AG04450 (cell line): ENCODE measurements around the gene SYNE2. TPM values are rescaled to one million over a fixed set of nuclear protein-coding genes. Genes with fewer than 3 reads are reported as not detected.

Experiments used
- CTCF ChIA-PET: fragments of 300-600, 350-600 bp; formaldehyde crosslinking; extraction: SDS; loops from one replicate; lab custom pipeline; 2022; ENCODE audit warnings: antibody characterized with exemption, inconsistent platforms; lab: Charles Lee
- POLR2A ChIA-PET: fragments of 350-600 bp; formaldehyde crosslinking; extraction: SDS; loops from one replicate; lab custom pipeline; 2021; ENCODE audit warnings: antibody characterized with exemption, inconsistent platforms; lab: Yijun Ruan, JAX
- DNase-seq: peaks from one replicate; pipeline ENCODE4 v3.0.0-alpha.2; 2011; ENCODE audit warnings: low read depth, low spot score
- H3K27ac ChIP-seq: one replicate; pipeline ENCODE4 v1.5.1; 2012; ENCODE audit warnings: low read depth, low read length, control low read depth
- H3K27me3 ChIP-seq: one replicate; pipeline ENCODE4 v1.6.0; 2012; ENCODE audit warnings: low read length; ENCODE audit not compliant: control insufficient read depth, insufficient read depth
- H3K4me3 ChIP-seq: 2 replicates; pipeline ENCODE4 v1.5.1; 2011; ENCODE audit warnings: mild to moderate bottlenecking, low read depth, low read length, control low read depth
- H3K9me3 ChIP-seq: 2 replicates; pipeline ENCODE4 v1.5.1; 2012; ENCODE audit warnings: low read length; ENCODE audit not compliant: control insufficient read depth, insufficient read depth
- polyA plus RNA-seq: library from polyadenylated mRNA; depleted of rRNA; stranded (reverse); fragments of >200 nt; gene quantifications from 2 replicates; pipeline ENCODE4 v1.2.3, GENCODE V29; 2011
- TF ChIP-seq, protein P1 (sequence below): IDR thresholded peaks from 2 replicates; pipeline ENCODE4 v1.5.1; 2011; ENCODE audit warnings: low read depth, low read length, control low read depth, inconsistent platforms

The SYNE2 gene
- polyA plus RNA-seq, 1 experiment, result 6.1 TPM

DNA sequence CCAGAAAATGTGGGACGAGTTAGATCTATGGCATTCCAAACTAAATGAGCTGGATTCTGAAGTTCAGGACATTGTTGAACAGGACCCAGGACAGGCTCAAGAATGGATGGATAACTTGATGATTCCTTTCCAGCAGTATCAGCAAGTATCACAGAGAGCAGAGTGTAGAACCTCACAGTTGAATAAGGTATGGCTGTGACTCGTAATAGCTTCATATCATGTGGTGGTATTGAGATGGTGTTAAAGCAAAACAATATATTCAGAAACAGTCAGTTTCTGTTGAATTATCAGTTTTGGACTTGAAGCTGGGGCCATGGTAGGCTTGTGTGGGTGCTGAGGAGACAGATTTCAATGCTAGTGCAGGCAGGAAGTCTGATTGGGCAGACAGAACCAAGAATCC, 227.6 kb downstream of the SYNE2 start:
- H3K9me3 ChIP-seq, result no peaks in the 10 kb centered on the region
- H3K27me3 ChIP-seq, result no peaks in the 10 kb centered on the region
- H3K27ac ChIP-seq, result no peak overlapping the region
- TF ChIP-seq, protein P1, sequence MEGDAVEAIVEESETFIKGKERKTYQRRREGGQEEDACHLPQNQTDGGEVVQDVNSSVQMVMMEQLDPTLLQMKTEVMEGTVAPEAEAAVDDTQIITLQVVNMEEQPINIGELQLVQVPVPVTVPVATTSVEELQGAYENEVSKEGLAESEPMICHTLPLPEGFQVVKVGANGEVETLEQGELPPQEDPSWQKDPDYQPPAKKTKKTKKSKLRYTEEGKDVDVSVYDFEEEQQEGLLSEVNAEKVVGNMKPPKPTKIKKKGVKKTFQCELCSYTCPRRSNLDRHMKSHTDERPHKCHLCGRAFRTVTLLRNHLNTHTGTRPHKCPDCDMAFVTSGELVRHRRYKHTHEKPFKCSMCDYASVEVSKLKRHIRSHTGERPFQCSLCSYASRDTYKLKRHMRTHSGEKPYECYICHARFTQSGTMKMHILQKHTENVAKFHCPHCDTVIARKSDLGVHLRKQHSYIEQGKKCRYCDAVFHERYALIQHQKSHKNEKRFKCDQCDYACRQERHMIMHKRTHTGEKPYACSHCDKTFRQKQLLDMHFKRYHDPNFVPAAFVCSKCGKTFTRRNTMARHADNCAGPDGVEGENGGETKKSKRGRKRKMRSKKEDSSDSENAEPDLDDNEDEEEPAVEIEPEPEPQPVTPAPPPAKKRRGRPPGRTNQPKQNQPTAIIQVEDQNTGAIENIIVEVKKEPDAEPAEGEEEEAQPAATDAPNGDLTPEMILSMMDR, result no peak
- ChIA-PET CTCF (no interaction called here), POLR2A (no interaction called here)
- no peak for DNase-seq
- no peak overlapping the region for H3K4me3 ChIP-seq

DNA sequence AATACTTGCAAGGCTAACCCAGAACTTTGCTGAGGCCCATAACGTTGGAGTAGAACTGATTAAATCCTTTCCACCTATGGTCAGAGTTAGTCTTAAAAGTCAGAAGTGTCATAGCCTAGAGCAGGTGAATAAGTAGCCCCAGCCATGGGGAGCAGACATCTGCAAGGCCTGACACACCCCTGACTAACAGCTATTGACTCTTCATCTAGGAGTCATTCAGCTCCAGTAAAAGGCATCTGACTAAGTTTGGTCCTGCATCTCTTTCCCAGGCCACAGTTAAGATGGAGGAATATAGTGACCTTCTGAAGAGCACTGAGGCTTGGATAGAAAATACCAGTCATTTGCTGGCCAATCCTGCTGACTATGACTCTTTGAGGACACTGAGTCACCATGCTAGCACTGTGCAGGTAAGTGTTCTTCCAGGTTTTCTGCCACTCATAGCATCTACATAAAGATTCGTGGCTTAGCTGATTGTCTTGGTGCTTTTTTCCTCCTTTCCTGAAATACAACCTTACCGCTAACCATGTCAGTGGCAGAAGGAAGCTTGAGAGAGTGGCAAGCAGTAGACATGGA, 228.5 kb downstream of the SYNE2 start:
- no peak for DNase-seq
- TF ChIP-seq, protein P1, result no peak
- POLR2A ChIA-PET, result no interaction called here
- Histone ChIP-seq H3K4me3 (no peak overlapping the region), H3K27me3 (no peaks in the 10 kb centered on the region), H3K9me3 (no peaks in the 10 kb centered on the region), H3K27ac (no peak overlapping the region)
- CTCF ChIA-PET, result interaction anchor here (0.9 kb wide), 1 partner anchor 222 kb away, joined by 3 read pairs; no protein-coding TSS in a partner anchor

DNA sequence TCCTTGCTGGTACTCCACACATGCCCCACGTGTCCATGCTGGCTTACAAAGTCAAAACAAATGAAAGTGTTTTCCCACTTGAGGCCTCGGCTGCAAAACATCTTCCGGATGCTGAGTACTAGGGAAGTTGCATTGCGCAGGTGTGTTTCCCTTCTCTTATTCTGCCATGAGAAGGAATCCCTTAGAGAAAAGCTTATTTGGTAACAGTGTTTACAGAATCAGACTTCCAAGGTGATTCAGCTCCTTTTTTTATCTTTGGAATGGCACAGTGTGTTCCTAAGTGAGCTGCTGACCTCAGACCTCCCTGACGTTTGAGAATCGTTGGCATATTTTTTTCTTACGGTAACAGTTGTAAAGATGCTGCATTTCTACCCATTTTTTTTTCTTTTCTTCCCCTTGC, 230.0 kb downstream of the SYNE2 start:
- Histone ChIP-seq H3K9me3 (no peaks in the 10 kb centered on the region), H3K4me3 (no peak overlapping the region), H3K27ac (no peak overlapping the region), H3K27me3 (no peaks in the 10 kb centered on the region)
- ChIA-PET CTCF (no interaction called here), POLR2A (no interaction called here)
- DNase-seq, result no peak
- TF ChIP-seq, protein P1, result no peak

DNA sequence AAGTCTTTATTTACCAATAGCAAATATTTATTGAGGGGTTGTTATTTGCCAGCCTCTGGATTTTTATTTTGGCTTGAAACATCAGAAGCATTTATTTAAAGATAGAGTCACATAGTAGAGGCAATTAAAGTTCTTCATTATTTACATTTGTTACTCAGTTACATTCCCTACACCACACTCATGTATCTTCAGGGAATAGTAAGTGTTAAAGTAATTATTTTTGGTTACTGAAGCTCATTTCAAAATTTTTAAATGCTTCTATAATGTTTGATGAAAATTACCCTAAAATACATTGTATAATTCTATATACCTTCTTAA, 235.8 kb downstream of the SYNE2 start:
- TF ChIP-seq, protein P1, result no peak
- CTCF ChIA-PET, result interaction anchor here (1.0 kb wide), 1 partner anchor 207 kb away, joined by 8 read pairs; no protein-coding TSS in a partner anchor
- no peak overlapping the region for H3K4me3 ChIP-seq
- no peak for DNase-seq
- H3K27ac ChIP-seq, result no peak overlapping the region
- POLR2A ChIA-PET, result no interaction called here
- H3K27me3 ChIP-seq, result no peaks in the 10 kb centered on the region
- no peaks in the 10 kb centered on the region for H3K9me3 ChIP-seq

DNA sequence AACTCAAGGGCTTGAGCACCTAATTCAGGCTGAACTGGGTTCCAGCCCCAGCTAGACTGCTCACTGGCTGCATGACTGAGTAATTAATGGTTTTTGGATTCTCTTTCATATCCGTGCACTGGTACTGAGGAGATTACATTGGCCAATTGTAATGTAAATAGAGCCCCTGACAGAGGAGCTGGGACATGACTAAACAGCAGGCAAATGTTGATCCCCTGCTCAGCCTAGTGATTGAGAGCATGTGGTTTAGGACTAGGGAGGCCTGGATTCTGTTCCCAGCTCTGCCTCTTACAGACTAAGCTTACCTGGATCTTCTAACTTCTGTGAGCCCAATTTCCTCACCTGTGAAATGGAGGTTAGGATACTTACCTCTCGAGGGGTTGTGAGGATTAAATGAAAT, 237.1 kb downstream of the SYNE2 start:
- Histone ChIP-seq H3K27ac (no peak overlapping the region), H3K27me3 (no peaks in the 10 kb centered on the region), H3K9me3 (no peaks in the 10 kb centered on the region), H3K4me3 (no peak overlapping the region)
- ChIA-PET CTCF (no interaction called here), POLR2A (interaction anchor here (0.6 kb wide), 1 partner anchor 15 kb away, joined by 4 read pairs; no protein-coding TSS in a partner anchor)
- TF ChIP-seq, protein P1, result no peak
- no peak for DNase-seq
